Right lobe of liver (tissue), 6 donors: ENCODE measurements around the gene DLG1. TPM values are rescaled to one million over a fixed set of nuclear protein-coding genes. Genes with fewer than 3 reads are reported as not detected.

ENCODE experiments used
- ATAC-seq, 4 donors: fragments of 200-7000 bp; cut with Tn5 transposase; one replicate each; pipeline ENCODE4 v1.9.1; 2020; ENCODE audit warnings: mild to moderate bottlenecking in 4 of 4, moderate library complexity in 4 of 4
- DNase-seq, 3 donors: peaks; one replicate each; pipeline ENCODE4 v3.0.0-alpha.2; 2020
- H3K27ac ChIP-seq, 3 donors: fragments of 200-600 bp; one replicate each; pipeline ENCODE4 v1.8.0; 2022
- H3K27me3 ChIP-seq, 2 donors: fragments of 200-600 bp; one replicate each; pipeline ENCODE4 v1.8.0; 2022
- H3K36me3 ChIP-seq, 4 donors: fragments of 200-600 bp; sonication (generic) in 1 of 4; one replicate each; pipeline versions ENCODE4 v1.5.1 to v1.8.0; 2017 to 2022; ENCODE audit warnings: control low read depth in 1 of 4
- H3K4me1 ChIP-seq, 4 donors: fragments of 200-600 bp; sonication (generic) in 1 of 4; one replicate each; pipeline versions ENCODE4 v1.5.1 to v1.8.0; 2017 to 2022; ENCODE audit warnings: control low read depth in 1 of 4
- H3K4me3 ChIP-seq, 3 donors: fragments of 200-600 bp; one replicate each; pipeline ENCODE4 v1.8.0; 2022
- H3K9me3 ChIP-seq, 4 donors: fragments of 200-600 bp; sonication (generic) in 1 of 4; one replicate each; pipeline versions ENCODE4 v1.5.1 to v1.8.0; 2017 to 2022; ENCODE audit warnings: control low read depth in 1 of 4
- POLR2A ChIP-seq: fragments of 450-650 bp; IDR thresholded peaks from one replicate; pipeline ENCODE4 v1.6.1; 2017; ENCODE audit warnings: antibody characterized with exemption, mild to moderate bottlenecking
- WGBS: methylation state at CpG from one replicate; pipeline ENCODE4 v1.1.6; 2018; ENCODE audit warnings: low coverage, low lambda C conversion rate; ENCODE audit not compliant: insufficient coverage; ENCODE audit errors: missing lambda C conversion rate; 5-methylcytosine and 5-hydroxymethylcytosine counted together
- intact Hi-C, 2 donors: fragments of 100-400 bp; cut with DNase I; formaldehyde crosslinking; loops; one replicate each; pipeline versions ENCODE4 v1.11.2 to v1.14.1; 2022
- total RNA-seq, 6 experiments: library from RNA; depleted of rRNA in 2 of 6; stranded (reverse); fragments of >200 nt in 2 of 6; fragmentation: NEBNext Ultra II Directional in 3 of 6; extraction: Animal tissue kit (Norgen Biotek cat#: 25700) in 3 of 6; gene quantifications; one replicate each; pipeline versions ENCODE4 v1.1.0 to v1.2.4, GENCODE V29; 2016 to 2023
- TF ChIP-seq, protein P1 (sequence below), 4 donors: fragments of 200-600 bp in 3 of 4; fragments of 450-650 bp in 1 of 4; IDR thresholded peaks; one replicate each; pipeline versions ENCODE4 v1.5.1 to v1.8.0; 2016 to 2022; ENCODE audit warnings: antibody characterized with exemption in 4 of 4, mild to moderate bottlenecking in 2 of 4
- donor health status: DM: no; HTN: yes; CAD: no.
- donor health status: DM: no; HTN: no; CAD: no.
- donor health status: DM: no; HTN: no; CAD: no.
- donor health status: DM: no; HTN: yes; CAD: no.
- donor health status: DM: no; HTN: yes; CAD: no.

The DLG1 gene
- total RNA-seq, 6 experiments from 2014 or later, result 36.1 to 50.2 (median 44.2) TPM

DNA sequence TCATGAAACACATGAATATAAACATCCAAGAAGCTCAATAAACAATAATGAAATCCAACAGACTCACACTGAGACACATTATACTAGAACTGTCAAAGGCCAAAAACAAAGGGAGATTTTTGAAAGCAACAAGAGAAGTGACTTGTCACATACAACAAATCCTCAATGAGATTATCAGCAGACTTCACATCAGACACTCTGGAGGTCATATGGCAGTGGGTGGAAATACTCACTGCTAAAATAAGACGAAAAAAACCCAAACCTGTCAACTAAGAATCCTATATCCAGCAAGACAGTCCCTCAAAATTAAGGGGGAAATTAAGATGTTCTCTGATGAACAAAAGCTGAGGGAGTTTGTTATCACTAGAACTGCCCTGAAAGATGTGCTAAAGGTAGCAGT lies 143.4 kb downstream of the DLG1 start:
- peaks cover 0 to 5% (median 0%) of the 10 kb centered on the region in 4 donors for H3K9me3 ChIP-seq
- ATAC-seq, result no peak
- intact Hi-C loops, result no loop called here
- TF ChIP-seq, protein P1, sequence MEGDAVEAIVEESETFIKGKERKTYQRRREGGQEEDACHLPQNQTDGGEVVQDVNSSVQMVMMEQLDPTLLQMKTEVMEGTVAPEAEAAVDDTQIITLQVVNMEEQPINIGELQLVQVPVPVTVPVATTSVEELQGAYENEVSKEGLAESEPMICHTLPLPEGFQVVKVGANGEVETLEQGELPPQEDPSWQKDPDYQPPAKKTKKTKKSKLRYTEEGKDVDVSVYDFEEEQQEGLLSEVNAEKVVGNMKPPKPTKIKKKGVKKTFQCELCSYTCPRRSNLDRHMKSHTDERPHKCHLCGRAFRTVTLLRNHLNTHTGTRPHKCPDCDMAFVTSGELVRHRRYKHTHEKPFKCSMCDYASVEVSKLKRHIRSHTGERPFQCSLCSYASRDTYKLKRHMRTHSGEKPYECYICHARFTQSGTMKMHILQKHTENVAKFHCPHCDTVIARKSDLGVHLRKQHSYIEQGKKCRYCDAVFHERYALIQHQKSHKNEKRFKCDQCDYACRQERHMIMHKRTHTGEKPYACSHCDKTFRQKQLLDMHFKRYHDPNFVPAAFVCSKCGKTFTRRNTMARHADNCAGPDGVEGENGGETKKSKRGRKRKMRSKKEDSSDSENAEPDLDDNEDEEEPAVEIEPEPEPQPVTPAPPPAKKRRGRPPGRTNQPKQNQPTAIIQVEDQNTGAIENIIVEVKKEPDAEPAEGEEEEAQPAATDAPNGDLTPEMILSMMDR (IDR thresholded peaks at IDR 0.05), result no peak
- TF ChIP-seq POLR2A, result no peak
- no peaks in the 10 kb centered on the region for H3K36me3 ChIP-seq
- no peak overlapping the region for H3K4me3 ChIP-seq
- no peak for DNase-seq
- peaks cover 0 to 13% (median 3%) of the 10 kb centered on the region in 4 donors for H3K4me1 ChIP-seq
- H3K27me3 ChIP-seq, result no peaks in the 10 kb centered on the region
- WGBS, result 100% methylated on average over 1 of the region's 1 CpG
- H3K27ac ChIP-seq, result no peak overlapping the region

DNA sequence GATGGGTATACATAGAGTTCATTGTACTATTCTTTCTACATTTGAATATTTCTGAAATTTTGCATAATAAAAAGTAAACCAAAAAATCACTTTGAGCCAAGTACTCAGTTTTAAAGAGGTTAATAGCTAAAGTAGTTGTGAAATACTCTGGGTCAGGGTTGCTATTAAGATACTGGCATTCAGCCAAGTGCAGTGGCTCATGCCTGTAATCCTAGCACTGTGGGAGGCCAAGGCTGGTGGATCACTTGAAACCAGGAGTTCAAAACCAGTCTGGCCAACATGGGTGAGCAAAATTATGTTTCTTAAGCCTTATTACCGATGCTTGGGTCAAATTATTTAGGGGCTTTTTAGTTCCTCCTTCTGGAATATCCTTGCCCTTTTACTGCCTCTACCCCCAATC lies 146.8 kb downstream of the DLG1 start:
- ATAC-seq (peak; percentile 87 to 94 (median 92)), DNase-seq (peak in 1 of 3 donors; percentile 59)
- no peak overlapping the region for H3K4me3 ChIP-seq
- no peaks in the 10 kb centered on the region for H3K27me3 ChIP-seq
- intact Hi-C loops, result no loop called here
- no peak overlapping the region for H3K27ac ChIP-seq
- H3K36me3 ChIP-seq, result no peaks in the 10 kb centered on the region
- 33% methylated on average over 1 of the region's 1 CpG for WGBS
- H3K4me1 ChIP-seq, result peaks cover 0 to 13% (median 3%) of the 10 kb centered on the region in 4 donors
- TF ChIP-seq, protein P1 (IDR thresholded peaks at IDR 0.05), result no peak
- no peak for TF ChIP-seq POLR2A
- no peaks in the 10 kb centered on the region for H3K9me3 ChIP-seq

DNA sequence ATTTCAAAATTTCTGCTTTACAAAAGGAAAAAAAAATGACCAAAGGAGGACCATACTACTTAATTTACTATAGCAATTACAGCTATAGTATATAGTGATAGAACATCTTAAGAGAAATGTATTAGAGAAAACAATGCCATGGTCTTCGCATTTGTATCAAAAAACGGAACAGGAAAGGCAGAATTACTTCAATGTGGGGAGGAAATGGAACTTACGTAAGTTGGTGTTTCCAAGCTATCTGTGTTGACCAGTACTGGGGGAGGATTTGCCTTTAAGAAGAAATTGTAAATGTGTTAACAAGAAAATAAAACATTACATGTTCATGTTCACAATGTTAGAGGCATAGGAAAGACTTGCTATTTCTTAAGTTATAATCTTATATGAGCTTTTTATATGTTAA lies 148.9 kb downstream of the DLG1 start:
- Histone ChIP-seq H3K27me3 (no peaks in the 10 kb centered on the region), H3K4me3 (no peak overlapping the region), H3K36me3 (no peaks in the 10 kb centered on the region), H3K4me1 (peaks cover 0 to 13% (median 3%) of the 10 kb centered on the region in 4 donors), H3K9me3 (no peaks in the 10 kb centered on the region), H3K27ac (no peak overlapping the region)
- TF ChIP-seq, protein P1 (IDR thresholded peaks at IDR 0.05), result no peak
- no peak for TF ChIP-seq POLR2A
- intact Hi-C loops, result no loop called here
- ATAC-seq (peak in 3 of 4 donors; percentile 13 to 54 (median 37)), DNase-seq (no peak)
- WGBS, result 35% methylated on average over 3 of the region's 3 CpGs

DNA sequence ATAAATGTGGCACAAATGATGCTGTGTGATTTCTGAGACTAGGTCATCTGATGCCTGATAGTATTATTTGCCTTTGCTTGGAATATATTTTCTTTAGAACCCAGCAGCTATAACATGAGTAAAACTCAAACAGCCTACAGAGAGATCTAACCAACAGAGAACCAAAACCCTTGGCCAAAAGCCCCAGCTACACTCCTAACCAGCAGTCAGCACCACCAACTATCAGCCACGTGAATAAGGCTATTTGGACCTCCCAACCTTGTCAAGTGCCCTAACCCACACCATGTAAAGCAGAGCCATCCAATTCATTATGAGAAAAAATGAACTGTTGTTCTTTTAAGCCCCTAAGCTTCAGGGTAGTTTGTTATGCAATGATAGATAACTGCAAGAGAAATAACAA lies 154.2 kb downstream of the DLG1 start:
- DNase-seq, result no peak
- no peak for ATAC-seq
- H3K4me3 ChIP-seq, result no peak overlapping the region
- intact Hi-C loops, result no loop called here
- no peaks in the 10 kb centered on the region for H3K27me3 ChIP-seq
- H3K9me3 ChIP-seq, result no peaks in the 10 kb centered on the region
- no peaks in the 10 kb centered on the region for H3K4me1 ChIP-seq
- TF ChIP-seq, protein P1 (IDR thresholded peaks at IDR 0.05), result no peak
- TF ChIP-seq POLR2A, result no peak
- H3K27ac ChIP-seq, result no peak overlapping the region
- H3K36me3 ChIP-seq, result peaks cover 0 to 13% (median 4%) of the 10 kb centered on the region in 4 donors
- 100% methylated on average over 1 of the region's 1 CpG for WGBS

DNA sequence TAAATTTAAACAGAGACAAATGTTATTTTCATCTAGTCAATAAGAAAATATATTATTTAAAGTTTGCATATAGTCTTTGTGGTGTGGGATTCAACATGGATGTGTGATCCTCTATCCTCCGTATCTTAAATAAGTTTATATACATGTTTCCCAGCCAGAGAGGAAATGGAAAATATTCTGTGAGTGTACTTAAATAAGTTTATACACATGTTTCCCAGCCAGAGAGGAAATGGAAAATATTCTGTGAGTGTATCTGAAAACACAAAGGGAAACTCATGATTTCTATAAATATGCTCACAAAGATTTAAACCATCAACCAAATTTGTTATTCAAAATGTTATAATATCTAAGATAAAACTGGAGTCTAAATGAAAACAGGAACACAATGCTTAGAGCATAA lies 158.8 kb downstream of the DLG1 start:
- Histone ChIP-seq H3K36me3 (peaks cover 0 to 37% (median 9%) of the 10 kb centered on the region in 4 donors), H3K27ac (no peak overlapping the region), H3K27me3 (no peaks in the 10 kb centered on the region), H3K4me1 (no peaks in the 10 kb centered on the region), H3K9me3 (no peaks in the 10 kb centered on the region), H3K4me3 (no peak overlapping the region)
- TF ChIP-seq, protein P1 (IDR thresholded peaks at IDR 0.05), result no peak
- TF ChIP-seq POLR2A, result no peak
- WGBS, result 58% methylated on average over 1 of the region's 1 CpG
- intact Hi-C loops, result no loop called here
- no peak for ATAC-seq
- DNase-seq, result no peak
